ENCODE data around the gene MAP3K21. TPM values are rescaled to one million over a fixed set of nuclear protein-coding genes. Genes with fewer than 3 reads are reported as not detected.

The MAP3K21 gene
- total RNA-seq, 1 experiment from 2014 or later: 1.4 TPM

DNA sequence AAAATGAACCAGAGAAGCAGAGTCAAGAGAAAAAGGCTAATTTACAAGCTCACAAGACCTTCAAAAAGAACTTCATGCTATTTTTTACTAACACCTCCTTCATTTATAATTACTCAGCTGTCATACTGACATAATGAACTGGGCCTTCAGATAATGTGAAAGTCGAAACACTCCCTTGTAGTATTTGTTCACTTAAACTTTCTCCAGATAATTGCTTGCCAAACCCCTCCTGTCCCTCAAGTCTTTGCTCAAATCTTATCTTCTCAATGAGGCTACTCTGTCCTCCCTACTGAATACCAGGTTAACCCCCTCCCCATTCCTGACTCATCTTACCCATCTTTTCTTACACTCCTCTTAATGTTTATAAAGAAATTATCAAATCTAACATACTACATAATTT lies 11.1 kb upstream of the MAP3K21 start:
- in situ Hi-C loops (cut with HindIII; ENCODE audit: low pct_unique_long_range_greater_than_20kb, low sequenced_read_pairs): no loop called here
- DNase-seq (ENCODE audit: low read depth, low spot score): no peak

DNA sequence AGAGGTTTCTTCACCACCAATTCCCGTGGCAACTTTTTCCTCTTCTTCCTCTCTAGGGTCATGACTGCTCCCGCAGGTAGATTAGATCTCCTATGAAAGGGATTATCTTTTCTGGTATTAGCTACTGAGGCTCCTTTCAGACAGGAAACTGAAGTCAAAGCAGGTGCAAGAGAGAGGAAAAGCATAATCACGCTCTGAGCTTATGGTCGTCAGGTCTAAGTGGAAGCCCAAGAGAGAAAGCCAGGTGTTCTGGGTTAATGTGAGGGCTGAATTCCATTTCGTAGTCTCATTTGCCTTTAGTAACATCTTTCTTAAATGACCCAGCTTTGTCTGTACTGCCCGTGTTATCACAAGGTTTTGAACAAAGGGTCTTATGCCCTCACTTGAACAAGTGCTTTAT lies 8.3 kb upstream of the MAP3K21 start:
- in situ Hi-C loops (cut with HindIII; ENCODE audit: low pct_unique_long_range_greater_than_20kb, low sequenced_read_pairs): no loop called here
- no peak for DNase-seq (ENCODE audit: low read depth, low spot score)

DNA sequence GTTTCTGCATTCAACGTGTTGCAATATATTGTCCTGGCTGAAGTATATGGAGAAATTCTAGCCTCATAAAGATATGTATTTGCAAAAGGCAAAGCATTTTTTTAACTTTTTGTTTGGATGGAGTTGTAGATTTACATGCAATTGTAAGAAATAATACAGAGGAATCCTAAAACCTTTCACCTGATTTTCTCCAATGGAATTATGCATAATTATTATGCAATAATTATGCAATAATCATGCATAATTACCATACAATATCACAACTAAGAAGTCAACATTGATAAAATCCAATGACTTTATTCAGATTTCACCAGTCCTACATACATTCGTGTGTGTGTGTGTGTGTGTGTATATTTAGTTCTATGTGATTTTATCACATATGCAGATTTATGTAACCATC lies 7.5 kb upstream of the MAP3K21 start:
- no peak for DNase-seq (ENCODE audit: low read depth, low spot score)
- in situ Hi-C loops (cut with HindIII; ENCODE audit: low pct_unique_long_range_greater_than_20kb, low sequenced_read_pairs): no loop called here

DNA sequence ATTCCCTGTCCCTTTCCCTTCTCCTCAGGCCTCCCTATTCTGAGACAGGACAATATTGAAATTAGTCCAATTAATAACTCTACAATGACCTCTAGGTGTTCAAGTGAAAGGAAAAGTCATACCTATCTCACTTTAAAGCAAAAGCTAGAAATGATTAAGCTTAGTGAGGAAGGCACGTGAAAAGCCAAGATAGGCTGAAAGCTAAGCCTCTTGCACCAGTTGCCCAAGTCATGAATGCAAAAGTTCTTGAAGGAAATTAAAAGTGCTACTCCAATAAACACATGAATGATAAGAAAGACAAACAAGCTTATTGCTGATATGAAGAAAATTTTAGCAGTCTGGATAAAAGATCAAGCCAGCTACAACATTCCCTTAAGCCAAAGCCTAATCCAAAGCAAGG lies 3.8 kb upstream of the MAP3K21 start:
- DNase-seq (ENCODE audit: low read depth, low spot score): no peak
- in situ Hi-C loops (cut with HindIII; ENCODE audit: low pct_unique_long_range_greater_than_20kb, low sequenced_read_pairs): no loop called here

DNA sequence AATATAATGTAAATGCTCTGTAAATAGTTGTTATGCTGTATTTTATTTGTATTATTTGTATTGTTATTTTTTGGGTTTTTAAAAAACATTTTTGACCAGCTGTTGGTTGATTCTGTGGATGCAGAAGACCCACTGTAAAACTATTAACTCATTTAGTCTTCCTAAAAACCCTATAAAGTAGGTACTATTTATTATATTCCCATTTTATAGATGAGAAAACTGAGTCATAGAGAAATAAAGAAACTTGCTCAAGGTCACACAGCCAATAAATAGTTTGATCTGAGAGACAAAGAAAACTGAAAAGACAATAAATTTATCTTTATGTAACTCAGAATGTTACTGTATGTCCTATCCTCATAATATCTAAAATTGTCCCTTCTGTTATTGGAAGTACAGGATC lies 1.2 kb upstream of the MAP3K21 start:
- in situ Hi-C loops (cut with HindIII; ENCODE audit: low pct_unique_long_range_greater_than_20kb, low sequenced_read_pairs): no loop called here
- DNase-seq (ENCODE audit: low read depth, low spot score): no peak

DNA sequence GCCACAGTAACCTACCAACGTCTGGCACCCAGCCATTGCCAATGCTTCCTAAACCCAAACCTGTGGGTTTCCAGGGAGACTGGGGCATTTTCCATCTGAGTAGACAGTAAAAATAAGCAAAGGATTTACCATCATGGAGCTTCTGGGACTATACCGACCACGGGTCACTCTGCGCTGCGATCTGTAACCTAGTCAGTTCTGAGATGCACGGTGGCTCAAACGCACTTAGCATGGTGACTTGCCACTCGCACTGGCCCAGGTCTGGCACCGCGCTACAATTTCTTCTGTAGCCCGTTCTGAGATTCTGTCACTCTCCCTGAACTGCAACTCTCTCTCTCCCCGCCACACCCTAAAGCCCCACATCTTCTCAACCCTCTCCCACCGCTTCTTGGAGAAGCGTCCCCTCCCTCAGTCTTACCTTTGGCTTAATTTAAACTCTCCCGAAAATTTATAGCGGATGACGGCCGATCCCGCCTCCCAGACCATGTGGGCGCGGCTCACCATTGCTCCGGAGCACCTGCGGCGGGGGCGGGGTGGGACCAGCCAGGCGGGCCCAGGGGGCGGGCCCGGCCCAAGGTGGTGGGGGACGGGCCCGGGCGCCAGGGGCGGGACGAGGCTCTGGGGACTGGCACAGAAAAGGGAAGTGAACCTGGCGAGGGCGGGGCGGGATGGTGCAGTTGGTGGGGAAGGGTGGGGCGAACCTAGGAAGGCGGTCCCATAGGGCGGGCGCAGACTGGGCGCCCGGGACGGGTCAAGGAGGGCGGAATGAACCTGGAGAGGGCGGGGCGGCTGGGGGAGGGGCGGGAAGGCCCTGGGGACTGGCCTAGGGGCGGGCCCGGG lies 493 bp upstream of the MAP3K21 start:
- in situ Hi-C loops (cut with HindIII; ENCODE audit: low pct_unique_long_range_greater_than_20kb, low sequenced_read_pairs): no loop called here
- peak; percentile 74 for DNase-seq (ENCODE audit: low read depth, low spot score)

DNA sequence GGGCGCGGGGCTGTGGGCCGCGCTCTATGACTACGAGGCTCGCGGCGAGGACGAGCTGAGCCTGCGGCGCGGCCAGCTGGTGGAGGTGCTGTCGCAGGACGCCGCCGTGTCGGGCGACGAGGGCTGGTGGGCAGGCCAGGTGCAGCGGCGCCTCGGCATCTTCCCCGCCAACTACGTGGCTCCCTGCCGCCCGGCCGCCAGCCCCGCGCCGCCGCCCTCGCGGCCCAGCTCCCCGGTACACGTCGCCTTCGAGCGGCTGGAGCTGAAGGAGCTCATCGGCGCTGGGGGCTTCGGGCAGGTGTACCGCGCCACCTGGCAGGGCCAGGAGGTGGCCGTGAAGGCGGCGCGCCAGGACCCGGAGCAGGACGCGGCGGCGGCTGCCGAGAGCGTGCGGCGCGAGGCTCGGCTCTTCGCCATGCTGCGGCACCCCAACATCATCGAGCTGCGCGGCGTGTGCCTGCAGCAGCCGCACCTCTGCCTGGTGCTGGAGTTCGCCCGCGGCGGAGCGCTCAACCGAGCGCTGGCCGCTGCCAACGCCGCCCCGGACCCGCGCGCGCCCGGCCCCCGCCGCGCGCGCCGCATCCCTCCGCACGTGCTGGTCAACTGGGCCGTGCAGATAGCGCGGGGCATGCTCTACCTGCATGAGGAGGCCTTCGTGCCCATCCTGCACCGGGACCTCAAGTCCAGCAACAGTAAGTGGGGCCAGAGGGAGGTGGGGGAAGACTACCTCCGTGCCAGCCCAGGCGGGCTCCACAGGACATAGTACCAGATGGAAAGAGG lies 808 bp downstream of the MAP3K21 start:
- in situ Hi-C loops (cut with HindIII; ENCODE audit: low pct_unique_long_range_greater_than_20kb, low sequenced_read_pairs): no loop called here
- no peak for DNase-seq (ENCODE audit: low read depth, low spot score)

DNA sequence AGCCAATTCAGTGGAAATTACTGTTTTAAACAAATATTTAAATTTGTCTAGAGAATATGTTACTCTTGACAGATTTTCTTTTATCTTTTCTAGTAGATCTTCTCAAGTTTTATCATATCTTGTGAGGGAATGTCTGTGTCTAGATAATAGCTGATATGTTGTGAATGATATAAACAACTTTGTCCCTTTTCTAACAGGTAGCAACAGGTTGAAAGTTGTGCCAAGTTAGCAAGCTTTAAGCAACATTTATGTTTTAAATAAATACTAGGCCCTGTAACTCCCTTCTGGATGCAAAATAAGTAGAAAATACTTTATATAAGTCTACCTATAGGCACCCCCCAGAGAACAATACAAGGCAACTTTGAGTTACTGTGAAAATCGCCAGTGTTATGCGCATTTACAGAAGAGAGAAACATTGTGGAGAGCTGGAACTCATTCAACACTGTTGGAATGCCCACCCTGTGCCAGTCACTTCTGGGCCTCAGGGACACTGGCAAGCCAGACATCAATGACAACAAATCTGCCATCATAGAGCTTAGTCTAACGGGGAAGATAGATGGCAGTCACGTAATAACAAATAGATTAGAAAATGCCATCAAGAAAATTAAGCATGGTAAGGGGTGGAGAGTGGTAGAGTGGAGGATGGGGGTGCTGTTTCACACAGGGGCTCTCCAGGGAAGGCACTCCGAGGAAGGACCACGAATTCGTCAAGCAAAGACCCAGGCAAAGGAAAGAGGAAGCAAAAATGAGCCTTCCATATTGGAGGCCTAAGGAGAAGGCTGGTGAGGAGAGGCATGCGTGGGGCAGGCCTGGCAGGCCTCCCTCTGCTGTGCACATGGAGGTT lies 4.4 kb downstream of the MAP3K21 start:
- in situ Hi-C loops (cut with HindIII; ENCODE audit: low pct_unique_long_range_greater_than_20kb, low sequenced_read_pairs): no loop called here
- no peak for DNase-seq (ENCODE audit: low read depth, low spot score)

DNA sequence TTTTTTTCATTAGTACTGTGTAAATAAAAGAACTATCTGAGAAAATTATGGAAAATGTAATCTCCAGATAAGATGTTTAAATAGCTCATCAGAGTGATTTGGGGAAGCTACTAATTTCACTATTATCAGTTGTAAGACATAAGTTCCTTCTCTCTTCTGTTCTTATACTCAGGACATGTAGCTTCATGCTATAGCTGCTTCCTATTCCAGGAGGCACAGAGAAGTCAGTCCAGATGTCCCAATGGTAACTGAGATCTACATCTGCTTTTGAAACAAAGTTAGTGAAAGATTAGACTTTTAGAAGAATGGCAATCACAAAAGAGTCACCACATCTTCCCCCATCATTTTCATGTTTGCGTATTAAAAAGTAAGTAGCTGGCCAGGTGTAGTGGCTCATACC lies 5.6 kb downstream of the MAP3K21 start:
- DNase-seq (ENCODE audit: low read depth, low spot score): no peak
- in situ Hi-C loops (cut with HindIII; ENCODE audit: low pct_unique_long_range_greater_than_20kb, low sequenced_read_pairs): no loop called here

DNA sequence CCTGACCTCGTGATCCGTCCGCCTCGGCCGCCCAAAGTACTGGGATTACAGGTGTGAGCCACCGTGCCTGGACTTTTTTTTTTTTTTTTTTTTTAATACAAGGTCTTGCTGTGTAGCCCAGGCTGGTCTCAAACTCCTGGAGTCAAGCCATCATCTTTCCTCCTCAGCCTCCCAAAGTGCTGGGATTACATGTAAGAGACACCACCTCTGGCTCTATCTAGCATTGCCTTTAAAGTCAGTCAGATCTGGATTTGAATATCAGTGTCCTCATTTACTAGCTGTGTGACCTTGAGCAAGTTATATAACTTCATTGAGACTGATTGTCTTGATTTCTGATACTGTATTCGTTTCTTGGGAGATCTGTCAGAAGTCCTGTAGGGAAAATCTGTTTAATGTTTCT lies 6.6 kb downstream of the MAP3K21 start:
- in situ Hi-C loops (cut with HindIII; ENCODE audit: low pct_unique_long_range_greater_than_20kb, low sequenced_read_pairs): no loop called here
- DNase-seq (ENCODE audit: low read depth, low spot score): no peak

DNA sequence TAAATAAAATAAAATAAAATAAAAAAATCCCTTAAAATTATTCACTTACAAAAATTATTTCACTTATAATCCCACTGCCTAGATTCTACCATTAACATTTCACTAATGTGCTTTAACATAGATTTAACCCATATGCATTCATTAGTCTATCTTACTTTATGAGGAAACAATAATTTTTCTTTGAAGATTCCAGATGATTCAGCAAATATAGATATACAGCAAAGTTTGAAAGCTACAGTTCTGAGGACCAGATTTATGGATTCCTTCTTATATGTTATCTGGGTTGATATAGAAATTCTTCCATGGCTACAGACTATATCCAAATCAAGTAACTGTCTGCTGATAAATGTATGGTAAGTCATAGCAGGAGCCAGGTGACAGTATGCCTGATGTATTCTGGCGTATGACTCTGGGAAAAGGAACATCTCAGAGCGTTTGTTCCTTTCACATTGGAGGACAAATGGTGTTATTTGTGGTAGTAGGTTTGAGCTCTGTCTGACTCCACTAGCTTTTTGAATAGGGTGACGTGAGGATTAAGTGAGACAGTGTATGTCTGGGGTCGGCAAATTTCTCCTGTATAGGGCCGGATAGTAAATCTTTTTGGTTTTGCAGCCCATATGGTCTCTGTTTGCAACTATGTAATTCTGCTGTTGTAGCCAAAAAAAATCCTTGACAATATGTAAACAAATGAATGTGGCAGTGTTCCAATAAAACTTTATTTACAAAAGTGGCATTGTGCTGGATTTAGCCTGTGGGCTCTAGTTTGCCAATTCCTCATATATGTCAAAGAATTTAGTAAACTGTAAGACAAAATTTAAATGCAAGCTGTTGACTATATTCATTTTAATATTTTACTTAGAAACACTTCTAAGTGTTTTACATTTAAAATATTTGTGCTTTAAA lies 9.3 kb downstream of the MAP3K21 start:
- in situ Hi-C loops (cut with HindIII; ENCODE audit: low pct_unique_long_range_greater_than_20kb, low sequenced_read_pairs): no loop called here
- no peak for DNase-seq (ENCODE audit: low read depth, low spot score)

DNA sequence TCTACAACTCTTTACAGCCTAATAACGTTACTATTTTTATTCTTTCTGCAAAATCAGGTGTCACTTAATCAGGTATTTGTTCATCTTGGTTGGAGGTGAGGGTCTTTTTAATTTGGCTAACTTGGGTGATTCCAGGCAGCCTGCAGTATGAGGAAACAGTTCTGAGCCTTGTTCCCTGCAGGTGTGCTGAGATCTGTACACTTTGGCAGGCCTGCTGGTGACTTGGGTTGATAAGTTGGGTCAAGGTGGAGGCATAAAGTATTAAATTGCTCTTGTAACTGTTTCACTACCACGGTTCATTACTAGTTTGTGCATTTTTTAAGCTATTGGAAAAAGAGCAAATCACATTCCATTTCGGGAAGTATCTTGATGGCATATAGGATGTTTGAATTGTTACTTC lies 10.0 kb downstream of the MAP3K21 start:
- DNase-seq (ENCODE audit: low read depth, low spot score): no peak
- in situ Hi-C loops (cut with HindIII; ENCODE audit: low pct_unique_long_range_greater_than_20kb, low sequenced_read_pairs): no loop called here

DNA sequence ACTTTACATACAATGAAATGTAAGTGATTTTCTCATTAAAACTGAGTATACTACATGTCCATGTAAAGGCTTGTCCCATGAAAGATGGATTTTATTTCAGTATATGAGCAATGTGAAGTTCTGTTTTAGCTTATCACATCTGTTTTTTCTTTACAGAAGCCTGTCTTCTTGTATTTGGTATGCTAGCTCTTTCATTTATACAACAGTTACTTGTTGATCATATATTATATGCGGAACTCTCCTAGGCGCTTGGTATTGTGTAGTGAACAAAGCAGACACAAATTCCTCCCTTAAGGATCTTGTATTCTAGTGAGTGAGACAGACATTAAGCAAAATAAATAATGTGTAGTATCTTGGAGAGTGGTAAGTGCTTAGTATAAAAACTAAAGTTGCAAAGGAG lies 10.6 kb downstream of the MAP3K21 start:
- no peak for DNase-seq (ENCODE audit: low read depth, low spot score)
- in situ Hi-C loops (cut with HindIII; ENCODE audit: low pct_unique_long_range_greater_than_20kb, low sequenced_read_pairs): no loop called here

DNA sequence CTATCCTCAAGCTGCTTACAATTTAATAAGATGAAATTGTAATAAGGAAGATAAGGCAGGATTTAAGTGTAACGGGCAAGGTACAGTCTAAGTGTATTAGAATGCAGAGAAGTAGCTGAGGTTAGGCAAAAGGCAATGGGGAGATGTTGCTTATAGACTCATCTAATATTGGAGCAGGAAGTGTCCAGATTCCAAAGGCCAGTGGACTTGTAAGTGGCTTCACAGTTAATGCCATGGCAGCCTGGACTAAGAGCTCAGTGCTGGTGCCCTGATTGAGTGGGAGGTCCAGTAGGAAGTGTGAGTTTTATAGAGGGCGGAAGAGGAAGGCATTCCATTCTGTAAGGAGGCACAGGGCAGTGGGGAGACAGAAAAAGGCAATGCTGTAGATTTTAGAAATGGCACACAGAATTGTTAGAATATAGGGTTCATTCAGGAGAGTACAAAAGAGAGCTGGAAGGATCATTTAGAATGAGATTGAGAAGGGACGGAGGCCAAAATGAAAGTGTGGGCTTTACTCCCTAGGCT lies 12.6 kb downstream of the MAP3K21 start:
- no peak for DNase-seq (ENCODE audit: low read depth, low spot score)
- in situ Hi-C loops (cut with HindIII; ENCODE audit: low pct_unique_long_range_greater_than_20kb, low sequenced_read_pairs): no loop called here

DNA sequence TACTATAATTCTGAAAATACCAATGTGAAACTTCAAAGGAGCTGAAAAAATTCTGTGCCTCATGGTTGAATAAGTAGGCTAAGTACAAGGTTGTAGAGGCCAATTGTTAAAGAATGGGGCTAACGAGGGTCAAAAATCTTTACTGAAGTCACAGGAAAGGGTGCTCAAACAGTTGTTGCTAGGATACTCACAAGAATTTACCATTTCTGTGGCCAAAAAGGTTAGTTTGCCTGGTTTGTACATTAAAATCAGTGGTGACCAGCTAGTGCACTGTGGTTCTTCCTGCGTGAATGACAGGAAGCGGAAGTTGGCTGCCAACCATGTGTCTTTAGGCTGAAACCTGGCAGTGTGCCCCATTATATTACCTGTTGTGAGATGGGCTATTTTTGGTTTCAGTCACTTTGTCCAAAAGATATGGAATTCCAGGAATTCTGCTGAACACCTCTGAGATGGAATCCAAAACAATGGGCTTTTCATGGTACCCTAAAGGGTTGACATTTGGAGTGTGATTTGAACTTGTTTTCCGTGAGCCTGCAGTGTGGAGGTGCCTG lies 13.5 kb downstream of the MAP3K21 start:
- no peak for DNase-seq (ENCODE audit: low read depth, low spot score)
- in situ Hi-C loops (cut with HindIII; ENCODE audit: low pct_unique_long_range_greater_than_20kb, low sequenced_read_pairs): no loop called here

DNA sequence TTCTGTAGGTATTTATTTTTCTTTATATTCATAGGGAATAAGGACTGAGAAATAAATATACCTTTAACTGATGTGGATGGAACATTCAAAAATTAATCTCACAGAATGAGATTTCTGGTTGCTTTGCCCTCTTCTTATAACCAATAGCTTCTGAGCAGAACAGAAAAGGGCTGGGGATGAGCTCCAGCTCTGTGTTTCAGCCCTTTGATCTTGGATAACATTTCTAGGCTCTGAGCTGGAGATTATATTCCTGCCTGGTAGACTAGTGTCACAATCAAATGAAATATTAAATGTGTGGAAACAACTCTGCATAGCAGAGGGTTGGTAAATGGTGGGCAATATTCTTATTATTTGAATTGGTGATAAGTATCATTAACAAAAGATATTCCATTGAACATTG lies 14.6 kb downstream of the MAP3K21 start:
- in situ Hi-C loops (cut with HindIII; ENCODE audit: low pct_unique_long_range_greater_than_20kb, low sequenced_read_pairs): no loop called here

DNA sequence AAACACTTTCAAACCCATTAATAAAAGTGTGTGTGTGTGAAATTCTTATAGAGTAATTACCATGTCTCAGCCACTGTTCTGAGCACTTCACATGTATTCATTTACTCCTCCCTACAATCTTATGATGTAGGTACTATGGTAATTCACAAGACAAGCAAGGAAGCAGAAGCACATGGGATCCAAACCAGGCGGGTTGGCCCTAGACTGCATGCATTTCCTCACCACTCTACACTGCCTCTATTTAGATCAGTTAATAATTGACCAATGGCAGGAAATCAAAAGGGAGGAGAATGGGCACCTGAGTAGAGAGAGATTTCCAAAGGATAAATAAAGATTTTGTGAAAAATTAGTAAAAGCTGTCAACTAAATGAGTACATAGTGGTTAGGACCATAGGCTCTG lies 15.7 kb downstream of the MAP3K21 start:
- in situ Hi-C loops (cut with HindIII; ENCODE audit: low pct_unique_long_range_greater_than_20kb, low sequenced_read_pairs): no loop called here
- DNase-seq (ENCODE audit: low read depth, low spot score): no peak

More for the DNA sequence above, 14.6 kb downstream of the MAP3K21 start:
- no peak for DNase-seq (ENCODE audit: low read depth, low spot score)
